ENCODE measurements around the gene GOLGA3.

GRCh38 chr12:132804426-132804861 lies 24.2 kb downstream of the GOLGA3 start:
- TF ChIP-seq CTCF (optimal IDR thresholded peaks at IDR 0.05 in 1 of 3, IDR thresholded peaks at IDR 0.05 in 1 of 3, conservative IDR thresholded peaks at IDR 0.05 in 1 of 3; ENCODE audit: extremely low read depth in 1 of 3, insufficient read depth in 2 of 3, low read length in 3 of 3) (no peak), EZH2 (IDR thresholded peaks at IDR 0.05; ENCODE audit: low read length) (no peak)

All from keratinocyte (primary cell).